HCT116 (cell line): ENCODE results near the gene VGF. TPM values are rescaled to one million over a fixed set of nuclear protein-coding genes. Genes with fewer than 3 reads are reported as not detected.

ENCODE experiments used
- ATAC-seq: fragments of 200-7000 bp; cut with Tn5 transposase; 2 replicates; pipeline ENCODE4 v1.9.1; 2020; ENCODE audit warnings: mild to moderate bottlenecking, moderate library complexity
- BruUV-seq: library from RNA; stranded (reverse); fragments of 400-500 nt; replicated peaks from 2 replicates; lab custom pipeline; 2021; lab: Mats Ljungman, UMichigan
- CTCF ChIA-PET: fragments of 300-600 bp; sonication (Branson Sonifier 250); formaldehyde crosslinking; loops from one replicate; lab custom pipeline; 2021; ENCODE audit warnings: antibody characterized with exemption; lab: Charles Lee
- POLR2A ChIA-PET: fragments of 300-600, 350-600 bp; sonication (Branson Sonifier 250); formaldehyde crosslinking; loops from one replicate; lab custom pipeline; 2021; ENCODE audit warnings: antibody characterized with exemption; lab: Charles Lee
- RAD21 ChIA-PET, 2 experiments: fragments of 300-600 bp; sonication (Branson Sonifier 250); formaldehyde crosslinking; loops; one replicate each; lab custom pipeline; 2023; ENCODE audit warnings: low total read pairs in 2 of 2; ENCODE audit not compliant: uncharacterized antibody in 2 of 2, unreplicated experiment in 2 of 2, low non-redundant PET in 1 of 2; lab: Charles Lee
- DNase-seq: peaks from one replicate; pipeline ENCODE4 v3.0.0-alpha.2; 2010; ENCODE audit warnings: low read depth, low spot score
- H2AFZ ChIP-seq: fragments of 200-600 bp; shearing (Covaris generic), sonication (generic); 2 replicates; pipeline ENCODE4 v1.6.1; 2017; ENCODE audit warnings: low read depth, mixed run types, mixed read lengths, antibody characterized with exemption, low read length; ENCODE audit not compliant: poor library complexity, severe bottlenecking
- H3K27ac ChIP-seq: 2 replicates; pipeline ENCODE4 v1.5.1; 2012; ENCODE audit warnings: low read depth, low read length
- H3K27me3 ChIP-seq: fragments of 200-600 bp; sonication (generic); 2 replicates; pipeline ENCODE4 v1.6.1; 2016; ENCODE audit warnings: mixed run types, low read length, mixed read lengths; ENCODE audit not compliant: insufficient read depth
- H3K36me3 ChIP-seq, 2 experiments: fragments of 200-500 bp in 1 of 2; fragments of 200-600 bp in 1 of 2; sonication (Bioruptor generic) in 1 of 2; sonication (generic) in 1 of 2; 2 replicates each; pipeline versions ENCODE4 v1.5.1 to v1.6.1; 2014 to 2016; ENCODE audit warnings: low read length in 2 of 2, inconsistent platforms in 1 of 2, mixed read lengths in 1 of 2, mixed run types in 1 of 2; ENCODE audit not compliant: insufficient read depth in 2 of 2, control insufficient read depth in 1 of 2
- H3K4me1 ChIP-seq, 2 experiments: fragments of 200-600 bp in 1 of 2; sonication (generic) in 1 of 2; 2 replicates each; pipeline versions ENCODE4 v1.5.1 to v1.6.1; 2012 to 2017; ENCODE audit warnings: low read length in 2 of 2, inconsistent platforms in 1 of 2, mild to moderate bottlenecking in 1 of 2, mixed read lengths in 1 of 2, mixed run types in 1 of 2, moderate library complexity in 1 of 2; ENCODE audit not compliant: insufficient read depth in 2 of 2, control insufficient read depth in 1 of 2
- H3K4me2 ChIP-seq: fragments of 200-600 bp; sonication (generic); 2 replicates; pipeline ENCODE4 v1.6.1; 2017; ENCODE audit warnings: mixed run types, low read length, mixed read lengths
- H3K4me3 ChIP-seq, 2 experiments: fragments of 200-600 bp in 1 of 2; sonication (generic) in 1 of 2; replicated peaks in 1 of 2; 2 replicates each; pipeline ENCODE4 v1.5.1; 2011 to 2016; ENCODE audit warnings: low read length in 2 of 2, control low read depth in 1 of 2, low read depth in 1 of 2, mild to moderate bottlenecking in 1 of 2, mixed read lengths in 1 of 2, mixed run types in 1 of 2
- H3K79me2 ChIP-seq: fragments of 200-600 bp; sonication (generic); 2 replicates; pipeline ENCODE4 v1.6.1; 2017; ENCODE audit warnings: mild to moderate bottlenecking, mixed run types, low read length, moderate library complexity, mixed read lengths; ENCODE audit not compliant: insufficient read depth
- H3K9ac ChIP-seq: fragments of 200-600 bp; sonication (generic); 2 replicates; pipeline ENCODE4 v1.6.1; 2016; ENCODE audit warnings: low read length, mixed read lengths
- H3K9me2 ChIP-seq: fragments of 200-600 bp; sonication (generic), shearing (Covaris generic); 2 replicates; pipeline ENCODE4 v1.6.1; 2017; ENCODE audit warnings: mixed run types, mild to moderate bottlenecking, moderate library complexity; ENCODE audit not compliant: insufficient read depth
- H3K9me3 ChIP-seq, 2 experiments: fragments of 200-500 bp in 1 of 2; fragments of 200-600 bp in 1 of 2; sonication (Bioruptor generic) in 1 of 2; sonication (generic) in 1 of 2; 2 replicates each; pipeline ENCODE4 v1.6.1; 2014 to 2017; ENCODE audit warnings: low read length in 2 of 2, mixed read lengths in 2 of 2, inconsistent platforms in 1 of 2, low read depth in 1 of 2, mild to moderate bottlenecking in 1 of 2, mixed run types in 1 of 2, moderate library complexity in 1 of 2; ENCODE audit not compliant: control insufficient read depth in 1 of 2, insufficient read depth in 1 of 2
- H4K20me1 ChIP-seq: fragments of 200-600 bp; sonication (generic), shearing (Covaris generic); 2 replicates; pipeline ENCODE4 v1.6.1; 2017; ENCODE audit warnings: mixed run types, mild to moderate bottlenecking, moderate library complexity; ENCODE audit not compliant: insufficient read depth
- CEBPB ChIP-seq: IDR thresholded peaks from 2 replicates; pipeline ENCODE4 v1.6.1; 2012; ENCODE audit warnings: low read depth
- CTCF ChIP-seq, 3 experiments: fragments of 200-600 bp in 1 of 3; sonication (generic) in 1 of 3; IDR thresholded peaks in 2 of 3; conservative IDR thresholded peaks in 1 of 3; 2 replicates each; pipeline ENCODE4 v1.5.1; 2012 to 2017; ENCODE audit warnings: low read depth in 2 of 3, low read length in 2 of 3, antibody characterized with exemption in 1 of 3, borderline replicate concordance in 1 of 3, control low read depth in 1 of 3, mild to moderate bottlenecking in 1 of 3, mixed read lengths in 1 of 3, mixed run types in 1 of 3, moderate library complexity in 1 of 3; ENCODE audit not compliant: insufficient read depth in 1 of 3
- EZH2 ChIP-seq: fragments of 200-600 bp; sonication (generic); IDR thresholded peaks from 2 replicates; pipeline ENCODE4 v1.6.1; 2017; ENCODE audit warnings: antibody characterized with exemption, mixed run types
- JUND ChIP-seq: IDR thresholded peaks from 2 replicates; pipeline ENCODE4 v1.6.1; 2012
- POLR2AphosphoS5 ChIP-seq: IDR thresholded peaks from 2 replicates; pipeline ENCODE4 v1.6.1; 2011; ENCODE audit warnings: mild to moderate bottlenecking, low read depth, low read length, moderate library complexity
- REST ChIP-seq: IDR thresholded peaks from 2 replicates; pipeline ENCODE4 v1.6.1; 2012; ENCODE audit warnings: low read depth
- SIN3A ChIP-seq: IDR thresholded peaks from 2 replicates; pipeline ENCODE4 v1.6.1; 2012; ENCODE audit warnings: low read depth
- SRF ChIP-seq: IDR thresholded peaks from 2 replicates; pipeline ENCODE4 v1.6.1; 2012; ENCODE audit warnings: low read depth
- ZFX ChIP-seq: fragments of 450-650 bp; IDR thresholded peaks from 2 replicates; pipeline ENCODE4 v1.6.1; 2017
- ZNF274 ChIP-seq: fragments of 200-500 bp; sonication (Bioruptor generic); IDR thresholded peaks from 2 replicates; pipeline ENCODE4 v1.6.1; 2014; ENCODE audit warnings: mild to moderate bottlenecking, low read depth, low read length, inconsistent platforms
- intact Hi-C: fragments of 100-400 bp; cut with micrococcal nuclease; formaldehyde crosslinking; loops from 2 replicates; pipeline ENCODE4 v1.10.0; 2022
- total RNA-seq: library from RNA; stranded (reverse); gene quantifications from one replicate; pipeline ENCODE4 v1.2.1, GENCODE V29; 2021; ENCODE audit not compliant: unreplicated experiment

VGF gene
- total RNA-seq, 1 experiment from 2014 or later = 43.2 TPM

- H3K36me3 ChIP-seq = peaks cover 6 to 32% of the 10 kb centered on the region in 2 experiments; a peak in 3 of 4 replicates
- no peaks in the 10 kb centered on the region for H3K27me3 ChIP-seq
- ATAC-seq = no peak
- peak overlapping the region; percentile 78 for H3K27ac ChIP-seq
- H2AFZ ChIP-seq = no peak overlapping the region
- H3K9ac ChIP-seq = peak overlapping the region; percentile 94
- peak overlapping the region; percentile 74 to 85 for H3K4me3 ChIP-seq
- POLR2A ChIA-PET = interaction anchor here (0.6 to 2.8 kb wide), 3 partner anchors 10 to 977 kb away, joined by 4 to 11 read pairs (median 5); partner anchors contain the start of gene VGF
- CTCF ChIA-PET = interaction anchor here (1.8 to 4.4 kb wide), 3 partner anchors 11 to 128 kb away, joined by 6 to 44 read pairs (median 7); no protein-coding TSS in a partner anchor
- no peaks in the 10 kb centered on the region for H3K9me3 ChIP-seq
- TF ChIP-seq CEBPB (no peak), CTCF (IDR thresholded peaks at IDR 0.05 in 2 of 3, conservative IDR thresholded peaks at IDR 0.05 in 1 of 3; ENCODE audit: borderline replicate concordance in 1 of 3, insufficient read depth in 1 of 3, low read depth in 2 of 3, low read length in 2 of 3) (no peak), SRF (no peak), ZNF274 (no peak)
- no peaks in the 10 kb centered on the region for H4K20me1 ChIP-seq
- no peaks in the 10 kb centered on the region for H3K9me2 ChIP-seq
- no TSS peak for BruUV-seq
- intact Hi-C loops = no loop called here
- no peak for DNase-seq
- RAD21 ChIA-PET = no interaction called here
- peaks cover 38 to 55% of the 10 kb centered on the region in 2 experiments for H3K4me1 ChIP-seq
- H3K79me2 ChIP-seq = peaks cover 42% of the 10 kb centered on the region
- peak overlapping the region; percentile 98 for H3K4me2 ChIP-seq
These were observed 10.1 kb downstream of the VGF start for GRCh38 chr7:101155303-101155702.

DNA sequence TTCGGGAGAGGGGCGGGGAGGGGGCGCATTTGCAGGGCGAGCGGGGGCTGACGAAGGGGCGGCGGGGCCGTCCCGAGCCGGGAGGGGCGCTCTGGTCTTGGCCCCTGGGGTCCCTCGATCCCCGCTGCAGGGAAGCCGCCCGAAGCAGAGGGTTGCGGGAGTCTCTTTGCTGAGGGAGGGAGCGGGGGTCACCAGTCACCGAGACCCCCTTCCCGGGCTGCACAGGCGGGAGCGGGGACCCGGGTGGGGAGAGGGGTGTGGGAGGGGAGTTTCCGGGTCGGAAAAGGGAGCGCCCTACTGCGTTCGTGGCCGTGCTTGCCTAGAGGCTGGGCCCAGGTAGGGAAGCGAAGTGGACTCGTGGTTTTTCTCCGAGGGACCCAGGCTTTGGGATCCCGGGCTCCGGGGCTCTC is 10.7 kb downstream of the VGF start:
- CTCF ChIA-PET = interaction anchor here (1.0 to 4.4 kb wide), 4 partner anchors 11 to 38 kb away, joined by 4 to 44 read pairs (median 22); no protein-coding TSS in a partner anchor
- H3K4me1 ChIP-seq = peaks cover 32 to 49% of the 10 kb centered on the region in 2 experiments
- H2AFZ ChIP-seq = no peak overlapping the region
- intact Hi-C loops = no loop called here
- RAD21 ChIA-PET = no interaction called here
- no peaks in the 10 kb centered on the region for H3K27me3 ChIP-seq
- peaks cover 6 to 32% of the 10 kb centered on the region in 2 experiments; a peak in 3 of 4 replicates for H3K36me3 ChIP-seq
- BruUV-seq = no TSS peak
- peak; percentile 13 for ATAC-seq
- peak overlapping the region; percentile 94 for H3K9ac ChIP-seq
- no peaks in the 10 kb centered on the region for H3K9me3 ChIP-seq
- H3K4me3 ChIP-seq = peak overlapping the region; percentile 74 to 85
- H3K79me2 ChIP-seq = peaks cover 39% of the 10 kb centered on the region
- peak overlapping the region; percentile 98 for H3K4me2 ChIP-seq
- H3K27ac ChIP-seq = peak overlapping the region; percentile 78
- no peaks in the 10 kb centered on the region for H4K20me1 ChIP-seq
- H3K9me2 ChIP-seq = no peaks in the 10 kb centered on the region
- no peak for DNase-seq
- POLR2A ChIA-PET = interaction anchor here (0.6 to 3.1 kb wide), 4 partner anchors 8 to 976 kb away, joined by 4 to 11 read pairs (median 7); partner anchors contain the start of gene VGF
- TF ChIP-seq JUND = no peak
- TF ChIP-seq POLR2AphosphoS5 = 0 out of 2 replicates have a peak, but pooled peaks have one; percentile 5
- TF ChIP-seq SIN3A = no peak
- TF ChIP-seq REST = no peak
- TF ChIP-seq ZNF274 = no peak
- TF ChIP-seq SRF = no peak
- peak; percentile 50 for TF ChIP-seq ZFX
- TF ChIP-seq CTCF (IDR thresholded peaks at IDR 0.05 in 2 of 3, conservative IDR thresholded peaks at IDR 0.05 in 1 of 3; ENCODE audit: borderline replicate concordance in 1 of 3, insufficient read depth in 1 of 3, low read depth in 2 of 3, low read length in 2 of 3) = no peak
- no peak for TF ChIP-seq EZH2
- no peak for TF ChIP-seq CEBPB
